Neuronal stem cell (in vitro differentiated cells): ENCODE measurements around the gene IGF1R.
A peak's percentile ranks its signal among the peaks of the same experiment; 100 is the strongest.

Experiments
- DNase-seq: peaks from one replicate; pipeline ENCODE4 v3.0.0-alpha.2; 2013; ENCODE audit warnings: low spot score
- H2AFZ ChIP-seq: one replicate; pipeline ENCODE4 v1.6.1; 2013; ENCODE audit warnings: mild to moderate bottlenecking, low read length, inconsistent platforms
- H2AK5ac ChIP-seq: 2 replicates; pipeline ENCODE4 v1.6.1; 2013; ENCODE audit warnings: low read depth, mild to moderate bottlenecking, inconsistent platforms, low read length, moderate library complexity, mixed read lengths
- H2BK120ac ChIP-seq: 2 replicates; pipeline ENCODE4 v1.6.1; 2013; ENCODE audit warnings: low read depth, mild to moderate bottlenecking, inconsistent platforms, low read length, moderate library complexity, mixed read lengths
- H2BK12ac ChIP-seq: one replicate; pipeline ENCODE4 v1.6.1; 2013; ENCODE audit warnings: low read length, inconsistent platforms
- H2BK15ac ChIP-seq: 2 replicates; pipeline ENCODE4 v1.6.1; 2013; ENCODE audit warnings: mild to moderate bottlenecking, low read length, inconsistent platforms, mixed read lengths
- H2BK5ac ChIP-seq: one replicate; pipeline ENCODE4 v1.6.1; 2013; ENCODE audit warnings: inconsistent platforms, mild to moderate bottlenecking, low read length, moderate library complexity
- H3K14ac ChIP-seq: one replicate; pipeline ENCODE4 v1.6.1; 2013; ENCODE audit warnings: low read length, inconsistent platforms
- H3K18ac ChIP-seq: 2 replicates; pipeline ENCODE4 v1.6.1; 2013; ENCODE audit warnings: low read length, inconsistent platforms
- H3K23ac ChIP-seq: 2 replicates; pipeline ENCODE4 v1.6.1; 2013; ENCODE audit warnings: low read depth, mild to moderate bottlenecking, mixed read lengths, low read length, inconsistent platforms; ENCODE audit not compliant: poor library complexity
- H3K27ac ChIP-seq: replicated peaks from 3 replicates; pipeline ENCODE4 v1.5.1; 2013; ENCODE audit warnings: low read length, inconsistent platforms
- H3K27me3 ChIP-seq, 3 experiments: 2 replicates each; pipeline ENCODE4 v1.6.1; 2013; ENCODE audit warnings: low read length in 3 of 3, mild to moderate bottlenecking in 2 of 3, inconsistent platforms in 1 of 3, low read depth in 1 of 3, mixed read lengths in 1 of 3, moderate library complexity in 1 of 3; ENCODE audit not compliant: control insufficient read depth in 3 of 3, insufficient read depth in 3 of 3
- H3K36me3 ChIP-seq, 2 donors: replicated peaks in 1 of 2; 2 replicates each; pipeline ENCODE4 v1.6.1; 2013; ENCODE audit warnings: low read length in 2 of 2; ENCODE audit not compliant: control insufficient read depth in 2 of 2, insufficient read depth in 2 of 2
- H3K4ac ChIP-seq: 2 replicates; pipeline ENCODE4 v1.6.1; 2013; ENCODE audit warnings: inconsistent platforms, mild to moderate bottlenecking, low read length, moderate library complexity
- H3K4me1 ChIP-seq, 2 donors: 1 replicate in 1 of 2; 2 replicates in 1 of 2; pipeline ENCODE4 v1.6.1; 2013; ENCODE audit warnings: low read length in 2 of 2, low read depth in 1 of 2; ENCODE audit not compliant: control insufficient read depth in 2 of 2, insufficient read depth in 1 of 2
- H3K4me2 ChIP-seq: one replicate; pipeline ENCODE4 v1.6.1; 2013; ENCODE audit warnings: mild to moderate bottlenecking, low read length, inconsistent platforms; ENCODE audit not compliant: insufficient read depth, poor library complexity, severe bottlenecking
- H3K4me3 ChIP-seq, 2 donors: 2 replicates each; pipeline ENCODE4 v1.5.1; 2013; ENCODE audit warnings: low read length in 2 of 2, mild to moderate bottlenecking in 2 of 2, inconsistent platforms in 1 of 2, moderate library complexity in 1 of 2
- H3K79me1 ChIP-seq: one replicate; pipeline ENCODE4 v1.6.1; 2013; ENCODE audit warnings: low read depth, mild to moderate bottlenecking, inconsistent platforms, low read length, moderate library complexity
- H3K9ac ChIP-seq: one replicate; pipeline ENCODE4 v1.6.1; 2013; ENCODE audit warnings: mild to moderate bottlenecking, low read depth, low read length, inconsistent platforms; ENCODE audit not compliant: poor library complexity
- H3K9me3 ChIP-seq, 2 donors: replicated peaks in 1 of 2; 2 replicates each; pipeline versions ENCODE3 to v1.6.1; 2013; ENCODE audit warnings: low read length in 2 of 2, mild to moderate bottlenecking in 2 of 2, inconsistent platforms in 1 of 2, low read depth in 1 of 2, mixed read lengths in 1 of 2, moderate library complexity in 1 of 2; ENCODE audit not compliant: control insufficient read depth in 2 of 2, insufficient read depth in 1 of 2
- H4K8ac ChIP-seq: one replicate; pipeline ENCODE4 v1.6.1; 2013; ENCODE audit warnings: low read depth, mild to moderate bottlenecking, inconsistent platforms, low read length, moderate library complexity
- H4K91ac ChIP-seq: one replicate; pipeline ENCODE4 v1.6.1; 2013; ENCODE audit warnings: low read length, low read depth, mild to moderate bottlenecking, inconsistent platforms; ENCODE audit not compliant: poor library complexity
- WGBS, 2 donors: extraction: QIAGEN DNeasy Blood & Tissue Kit; methylation state at CpG; one replicate each; pipeline ENCODE4 v1.1.7; 2013; ENCODE audit warnings: missing lambda C conversion rate in 2 of 2, mixed read lengths in 1 of 2; ENCODE audit not compliant: insufficient read length in 2 of 2, insufficient replicate concordance in 1 of 2; ENCODE audit errors: extremely low coverage in 2 of 2; 5-methylcytosine and 5-hydroxymethylcytosine counted together

IGF1R gene

DNA sequence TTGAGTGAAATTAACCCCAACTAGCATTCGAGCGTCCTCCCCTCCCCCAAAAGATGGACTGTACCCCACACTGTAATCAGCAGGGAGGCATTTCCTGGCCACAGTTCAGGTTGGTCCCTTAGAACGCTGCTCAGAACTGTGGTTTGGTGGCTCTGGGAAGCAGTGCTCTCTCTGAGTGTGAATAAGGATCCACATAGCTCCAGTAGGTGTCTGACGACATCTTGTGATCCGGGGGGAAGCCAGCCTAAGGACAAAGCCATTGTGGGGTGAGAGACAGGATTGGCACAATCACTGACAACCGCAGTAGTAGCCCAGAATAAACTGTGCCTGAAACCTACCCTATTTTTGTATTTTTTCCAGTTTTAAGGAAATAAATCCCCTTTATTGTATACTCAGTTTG is 125.3 kb downstream of the IGF1R start:
- Histone ChIP-seq H3K14ac (no peak overlapping the region), H3K36me3 (peaks cover 0 to 4% of the 10 kb centered on the region in 2 donors), H2AFZ (no peak overlapping the region), H2BK15ac (no peak overlapping the region), H4K91ac (no peak overlapping the region), H2BK12ac (no peak overlapping the region), H3K23ac (no peak overlapping the region), H3K18ac (no peak overlapping the region), H2AK5ac (no peak overlapping the region), H3K4me1 (peaks cover 6 to 16% of the 10 kb centered on the region in 2 donors), H3K27ac (no peak overlapping the region), H3K9ac (no peak overlapping the region), H3K79me1 (peaks cover 3% of the 10 kb centered on the region), H2BK5ac (no peak overlapping the region), H3K9me3 (no peaks in the 10 kb centered on the region), H3K4me3 (no peak overlapping the region), H3K4me2 (no peak overlapping the region), H4K8ac (no peak overlapping the region), H2BK120ac (no peak overlapping the region), H3K27me3 (no peaks in the 10 kb centered on the region), H3K4ac (no peak overlapping the region)
- WGBS, 2 donors: no CpG with 5 or more reads among the region's 6 CpGs
- DNase-seq: no peak

DNA sequence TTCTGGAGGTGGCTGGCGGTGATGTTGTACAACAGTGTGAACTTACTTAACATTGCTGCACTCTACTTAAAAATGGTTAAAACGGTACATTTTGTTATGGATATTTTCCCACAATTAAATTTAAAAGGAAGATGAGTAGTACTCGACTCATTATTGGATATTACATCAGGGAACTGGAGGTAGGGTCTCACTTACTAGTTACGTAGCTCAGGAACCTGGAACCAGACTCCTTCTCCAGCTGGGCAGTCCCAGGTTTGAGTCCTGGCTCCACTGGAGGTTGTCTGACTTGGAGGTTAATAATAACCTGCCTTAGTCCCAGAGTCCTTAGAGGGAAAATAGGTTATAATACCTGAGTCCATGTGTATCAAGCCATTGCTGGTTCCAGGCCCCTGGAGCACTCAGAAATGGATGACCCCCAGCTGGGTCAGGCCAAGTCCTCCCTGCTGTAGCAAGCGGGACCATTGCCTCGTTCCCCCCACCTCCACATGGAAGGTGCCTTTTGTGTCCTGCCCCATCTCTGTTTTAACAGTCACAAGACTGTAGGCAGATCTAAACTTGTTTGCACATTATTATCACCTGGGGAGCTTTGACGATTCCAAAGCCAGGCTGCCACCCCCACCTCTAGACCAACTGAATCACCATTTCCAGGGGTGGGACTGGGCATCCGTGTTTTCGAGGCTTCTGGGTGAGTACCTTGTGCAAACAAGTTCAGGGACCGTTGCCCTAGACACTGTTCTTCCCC is 126.6 kb downstream of the IGF1R start:
- WGBS, 2 donors: no CpG with 5 or more reads among the region's 10 CpGs
- peak overlapping the region; percentile 53 for H3K18ac ChIP-seq
- peaks cover 3% of the 10 kb centered on the region for H3K79me1 ChIP-seq
- H3K4me1 ChIP-seq: peaks cover 6 to 13% of the 10 kb centered on the region in 2 donors
- peaks cover 0 to 4% of the 10 kb centered on the region in 2 donors for H3K36me3 ChIP-seq
- H4K8ac ChIP-seq: no peak overlapping the region
- no peak overlapping the region for H3K4me3 ChIP-seq
- no peaks in the 10 kb centered on the region for H3K27me3 ChIP-seq
- H3K23ac ChIP-seq: no peak overlapping the region
- no peak overlapping the region for H3K14ac ChIP-seq
- H3K27ac ChIP-seq: no peak overlapping the region
- no peak overlapping the region for H2AK5ac ChIP-seq
- H4K91ac ChIP-seq: no peak overlapping the region
- H3K4ac ChIP-seq: no peak overlapping the region
- H3K9ac ChIP-seq: no peak overlapping the region
- H2BK5ac ChIP-seq: no peak overlapping the region
- no peak overlapping the region for H2BK120ac ChIP-seq
- DNase-seq: no peak
- no peak overlapping the region for H2AFZ ChIP-seq
- no peak overlapping the region for H3K4me2 ChIP-seq
- H2BK15ac ChIP-seq: no peak overlapping the region
- no peaks in the 10 kb centered on the region for H3K9me3 ChIP-seq
- no peak overlapping the region for H2BK12ac ChIP-seq

DNA sequence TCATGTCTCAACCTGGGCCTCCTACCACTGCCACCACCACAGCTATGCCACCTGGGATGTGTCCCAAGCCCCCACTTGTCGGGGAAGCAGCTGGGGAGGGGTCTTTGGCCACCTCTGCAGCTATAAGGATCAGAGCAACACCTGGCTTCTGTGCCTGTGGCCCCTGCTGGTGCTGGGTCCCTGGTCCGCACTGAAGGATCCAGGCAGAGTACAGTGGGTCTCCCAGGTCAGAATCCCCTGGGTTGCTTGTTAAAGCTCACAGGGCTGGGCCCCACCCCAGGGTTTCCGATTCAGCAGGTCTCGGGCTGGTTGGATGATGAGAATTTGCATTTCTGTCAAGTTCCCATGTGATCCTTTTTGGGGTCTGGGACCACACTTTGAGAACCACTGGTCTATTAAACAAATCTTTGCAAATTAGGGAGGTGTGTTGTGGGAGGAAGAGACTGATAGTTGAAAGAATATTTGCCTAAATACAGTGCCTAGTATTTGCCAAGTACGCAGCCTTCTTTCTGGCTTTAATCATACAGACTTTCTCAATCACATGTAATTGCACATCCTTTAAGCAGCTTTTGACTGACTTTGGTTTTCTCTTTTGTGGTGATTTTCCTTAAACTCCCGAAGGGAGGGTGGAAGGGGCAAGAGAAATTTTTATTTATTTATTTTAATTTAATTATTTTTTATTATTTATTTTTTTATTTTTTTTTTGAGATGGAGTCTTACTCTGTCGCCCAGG is 127.3 kb downstream of the IGF1R start:
- Histone ChIP-seq H3K27ac (no peak overlapping the region), H3K9ac (no peak overlapping the region), H3K9me3 (no peaks in the 10 kb centered on the region), H2BK120ac (no peak overlapping the region), H3K4me3 (no peak overlapping the region), H2BK5ac (no peak overlapping the region), H3K23ac (no peak overlapping the region), H2BK15ac (no peak overlapping the region), H2BK12ac (no peak overlapping the region), H3K79me1 (peaks cover 3% of the 10 kb centered on the region), H4K91ac (no peak overlapping the region), H2AFZ (no peak overlapping the region), H3K4ac (no peak overlapping the region), H3K18ac (peak overlapping the region; percentile 53), H3K4me1 (peaks cover 6 to 11% of the 10 kb centered on the region in 2 donors), H3K14ac (no peak overlapping the region), H4K8ac (no peak overlapping the region), H3K36me3 (peaks cover 0 to 4% of the 10 kb centered on the region in 2 donors), H3K4me2 (no peak overlapping the region), H2AK5ac (no peak overlapping the region), H3K27me3 (no peaks in the 10 kb centered on the region)
- WGBS, 2 donors: no CpG with 5 or more reads among the region's 7 CpGs
- DNase-seq: no peak

DNA sequence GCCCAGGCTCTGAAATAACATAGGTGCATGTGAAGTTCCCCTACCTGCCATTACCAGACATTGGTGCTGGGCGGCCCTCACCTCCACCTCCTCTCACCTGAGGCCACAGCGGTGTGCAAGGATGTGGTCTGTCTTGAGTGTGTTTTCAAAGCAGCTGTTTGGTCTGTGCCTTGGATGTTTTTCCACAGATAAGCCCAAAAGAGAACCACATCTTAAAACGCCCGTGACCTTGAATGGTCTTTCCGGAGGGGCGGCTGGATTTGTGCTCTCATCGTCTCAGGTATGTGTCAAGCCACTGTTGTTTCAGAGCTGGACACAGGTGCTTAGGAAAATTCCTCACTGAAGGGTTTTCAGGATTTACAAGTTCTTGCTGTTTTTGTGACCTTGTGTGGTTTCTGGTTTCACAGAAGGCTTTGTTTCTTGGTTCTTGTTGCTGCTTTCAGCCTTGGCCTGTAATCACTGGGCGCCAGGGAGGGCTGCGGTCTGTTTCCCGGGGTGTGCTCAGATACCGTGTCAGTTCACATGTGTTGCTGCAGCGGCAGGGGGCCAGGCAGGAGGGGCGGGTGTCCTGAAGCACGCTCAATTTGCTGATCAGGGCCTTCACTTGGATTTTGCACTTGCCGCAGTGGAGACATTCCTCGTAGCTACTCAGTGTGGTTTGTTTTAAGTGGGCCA is 128.4 kb downstream of the IGF1R start:
- no peak for DNase-seq
- no peak overlapping the region for H3K27ac ChIP-seq
- no peaks in the 10 kb centered on the region for H3K9me3 ChIP-seq

More for the DNA sequence above, 128.4 kb downstream of the IGF1R start:
- Histone ChIP-seq H2BK120ac (no peak overlapping the region), H2AFZ (no peak overlapping the region), H3K79me1 (peaks cover 3% of the 10 kb centered on the region), H2BK15ac (no peak overlapping the region), H3K4me2 (no peak overlapping the region), H3K9ac (no peak overlapping the region), H4K91ac (no peak overlapping the region), H3K4me1 (peaks cover 6 to 11% of the 10 kb centered on the region in 2 donors), H3K18ac (no peak overlapping the region), H2AK5ac (no peak overlapping the region), H3K23ac (no peak overlapping the region), H3K4ac (no peak overlapping the region), H3K14ac (no peak overlapping the region), H2BK5ac (no peak overlapping the region), H3K4me3 (no peak overlapping the region), H3K36me3 (peaks cover 0 to 4% of the 10 kb centered on the region in 2 donors), H3K27me3 (no peaks in the 10 kb centered on the region), H2BK12ac (no peak overlapping the region), H4K8ac (no peak overlapping the region)
- no CpG with 5 or more reads among the region's 16 CpGs for WGBS, 2 donors
